Dermis blood vessel endothelial cell (primary cell): ENCODE data around the gene LAMTOR4. TPM values are rescaled to one million over a fixed set of nuclear protein-coding genes. Genes with fewer than 3 reads are reported as not detected.
"Not testable (repeated sequence)": the region's sequence is repeated elsewhere in the genome, so short reads cannot be mapped to it uniquely, and the experiment has no call there.

Experiments
- DNase-seq: peaks from one replicate; pipeline ENCODE4 v3.0.0; 2010
- total RNA-seq: library from RNA; depleted of rRNA; stranded (reverse); fragments of >200 nt; gene quantifications from 2 replicates; pipeline ENCODE4 v1.2.3, GENCODE V29; 2014

LAMTOR4 gene
- total RNA-seq, 1 donor from 2014 or later, result 133 TPM

DNA sequence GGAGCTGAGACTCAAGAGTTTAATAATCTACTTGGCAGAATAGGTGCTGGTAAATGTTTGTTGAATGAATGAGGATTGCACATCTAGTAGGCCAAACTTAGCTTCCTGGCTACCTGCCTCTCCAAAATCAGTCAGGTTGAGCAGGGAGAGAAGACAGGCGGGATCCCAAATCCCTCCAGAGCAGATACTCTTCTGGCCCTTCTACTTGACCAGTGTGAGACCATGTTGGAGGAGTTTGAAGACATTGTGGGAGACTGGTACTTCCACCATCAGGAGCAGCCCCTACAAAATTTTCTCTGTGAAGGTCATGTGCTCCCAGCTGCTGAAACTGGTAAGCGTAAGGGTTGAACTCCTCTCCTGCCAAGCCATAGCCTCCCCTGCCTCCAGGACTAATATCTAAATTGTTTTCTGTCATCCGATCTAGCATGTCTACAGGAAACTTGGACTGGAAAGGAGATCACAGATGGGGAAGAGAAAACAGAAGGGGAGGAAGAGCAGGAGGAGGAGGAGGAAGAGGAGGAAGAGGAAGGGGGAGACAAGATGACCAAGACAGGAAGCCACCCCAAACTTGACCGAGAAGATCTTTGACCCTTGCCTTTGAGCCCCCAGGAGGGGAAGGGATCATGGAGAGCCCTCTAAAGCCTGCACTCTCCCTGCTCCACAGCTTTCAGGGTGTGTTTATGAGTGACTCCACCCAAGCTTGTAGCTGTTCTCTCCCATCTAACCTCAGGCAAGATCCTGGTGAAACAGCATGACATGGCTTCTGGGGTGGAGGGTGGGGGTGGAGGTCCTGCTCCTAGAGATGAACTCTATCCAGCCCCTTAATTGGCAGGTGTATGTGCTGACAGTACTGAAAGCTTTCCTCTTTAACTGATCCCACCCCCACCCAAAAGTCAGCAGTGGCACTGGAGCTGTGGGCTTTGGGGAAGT lies 24.2 kb upstream of the LAMTOR4 start:
- DNase-seq, result no peak

DNA sequence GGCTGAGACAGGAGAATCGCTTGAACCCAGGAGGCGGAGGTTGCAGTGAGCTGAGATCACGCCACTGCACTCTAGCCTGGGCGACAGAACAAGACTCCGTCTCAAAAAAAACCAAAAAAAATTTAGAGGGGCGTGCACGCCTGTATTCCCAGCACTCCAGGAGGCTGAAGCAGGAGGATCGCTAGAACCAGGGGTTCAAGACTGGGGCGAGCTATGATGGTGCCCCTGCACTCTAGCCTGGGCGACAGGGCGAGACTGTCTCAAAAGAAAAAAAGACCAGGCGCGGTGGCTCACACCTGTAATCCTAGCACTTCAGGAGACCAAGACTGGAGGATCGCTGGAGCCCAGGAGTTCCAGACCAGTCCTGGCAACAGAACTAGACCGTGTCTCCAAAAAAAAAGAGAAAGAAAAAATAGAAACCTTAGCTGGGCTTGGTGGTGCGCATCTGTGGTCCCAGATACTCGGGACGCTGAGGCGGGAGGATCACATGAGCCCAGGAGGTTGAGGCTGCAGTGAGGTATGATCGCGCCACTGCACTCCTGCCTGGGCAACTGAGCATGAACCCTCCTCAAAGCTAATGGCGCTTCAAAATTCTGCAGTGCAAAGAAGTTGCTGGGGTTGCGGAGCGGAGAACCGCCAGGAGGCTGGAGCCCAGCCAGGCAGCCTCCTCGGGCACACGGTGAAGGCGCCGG lies 22.3 kb upstream of the LAMTOR4 start:
- no peak for DNase-seq

DNA sequence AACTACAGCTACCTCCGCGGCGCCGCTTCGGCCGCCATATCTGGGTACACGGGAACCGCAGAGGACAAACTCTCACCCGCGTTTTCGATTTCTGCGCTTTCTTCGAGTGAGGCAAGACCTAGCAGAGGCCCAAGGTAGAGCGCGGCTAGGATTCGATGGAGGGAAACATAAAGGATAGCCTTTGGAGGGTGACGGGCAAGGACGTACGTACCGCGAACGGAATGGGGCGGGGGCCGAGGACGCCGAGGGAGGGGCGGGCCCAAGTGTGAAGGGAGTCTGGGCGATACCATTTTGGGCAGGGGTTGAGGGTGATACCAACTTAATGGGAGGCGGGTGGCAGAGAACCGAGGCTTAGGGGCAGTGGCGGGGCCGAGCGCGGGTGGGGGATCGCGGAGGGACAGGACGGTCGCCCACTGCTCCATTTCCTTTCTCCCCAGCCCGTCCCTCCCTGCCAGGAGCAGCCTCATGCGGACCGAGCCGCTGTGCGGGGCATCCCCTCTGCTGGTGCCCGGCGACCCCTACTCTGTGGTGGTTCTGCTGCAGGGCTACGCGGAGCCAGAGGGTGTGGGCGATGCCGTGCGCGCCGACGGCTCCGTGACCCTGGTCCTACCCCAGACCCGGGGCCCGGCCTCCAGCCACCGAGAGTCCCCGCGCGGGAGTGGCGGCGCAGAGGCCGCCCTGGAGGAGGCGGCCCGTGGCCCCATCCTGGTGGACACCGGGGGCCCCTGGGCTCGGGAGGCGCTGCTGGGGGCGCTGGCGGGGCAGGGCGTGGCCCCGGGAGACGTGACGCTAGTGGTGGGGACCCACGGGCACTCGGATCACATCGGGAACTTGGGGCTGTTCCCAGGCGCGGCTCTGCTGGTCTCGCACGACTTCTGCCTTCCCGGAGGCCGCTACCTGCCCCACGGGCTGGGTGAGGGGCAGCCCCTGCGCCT lies 21.5 kb upstream of the LAMTOR4 start, which contains the start of gene MBLAC1:
Gene MBLAC1 (plus strand): TSS at position 37 of the 935 bp plus-strand sequence. CDS start 429 bp downstream, at position 466.
- DNase-seq, result peak; percentile 95

DNA sequence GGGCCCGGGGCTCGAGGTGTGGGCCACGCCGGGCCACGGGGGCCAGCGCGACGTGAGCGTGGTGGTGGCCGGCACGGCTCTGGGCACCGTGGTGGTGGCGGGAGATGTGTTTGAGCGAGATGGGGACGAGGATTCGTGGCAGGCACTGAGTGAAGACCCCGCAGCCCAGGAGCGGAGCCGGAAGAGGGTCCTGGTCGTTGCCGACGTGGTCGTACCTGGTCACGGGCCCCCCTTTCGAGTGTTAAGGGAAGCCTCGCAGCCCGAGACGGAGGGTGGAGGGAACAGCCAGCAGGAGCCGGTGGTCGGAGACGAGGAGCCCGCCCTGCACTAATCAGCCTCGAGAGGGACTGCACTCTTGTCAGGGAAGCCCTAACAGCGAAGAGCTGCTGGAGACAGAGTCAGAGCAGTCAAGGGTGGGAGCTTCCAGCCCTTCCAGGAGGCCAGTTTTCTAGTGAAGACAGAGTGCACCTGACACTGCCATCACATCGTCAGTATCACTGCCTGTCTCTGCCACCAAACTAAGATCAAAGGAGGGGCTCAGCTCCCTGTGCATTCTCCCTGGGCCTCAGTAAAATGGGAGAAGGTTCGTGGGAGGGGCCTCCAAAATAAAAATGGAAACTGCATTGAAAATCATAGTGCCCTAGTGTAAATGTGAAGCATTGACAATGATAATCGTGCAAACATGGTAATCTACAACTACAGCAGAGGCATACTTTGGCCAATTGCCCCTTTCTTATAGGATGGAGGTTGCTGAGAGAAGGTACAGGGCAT lies 20.7 kb upstream of the LAMTOR4 start:
- peak; percentile 33 for DNase-seq

DNA sequence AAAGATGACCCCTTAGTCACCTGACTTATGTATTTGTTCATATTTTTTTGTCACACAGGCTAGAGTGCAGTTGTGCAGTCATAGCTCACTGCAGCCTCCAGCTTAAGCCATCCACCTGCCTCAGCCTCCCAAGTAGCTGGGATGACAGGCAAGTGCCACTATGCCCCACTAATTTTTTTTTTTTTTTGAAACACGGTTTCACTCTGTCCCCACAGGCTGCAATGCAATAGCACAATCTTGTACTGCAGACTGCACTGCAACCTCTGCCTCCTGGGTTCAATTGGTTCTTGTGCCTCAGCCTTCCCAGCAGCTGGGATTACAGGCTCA lies 20.1 kb upstream of the LAMTOR4 start:
- DNase-seq, result no peak

DNA sequence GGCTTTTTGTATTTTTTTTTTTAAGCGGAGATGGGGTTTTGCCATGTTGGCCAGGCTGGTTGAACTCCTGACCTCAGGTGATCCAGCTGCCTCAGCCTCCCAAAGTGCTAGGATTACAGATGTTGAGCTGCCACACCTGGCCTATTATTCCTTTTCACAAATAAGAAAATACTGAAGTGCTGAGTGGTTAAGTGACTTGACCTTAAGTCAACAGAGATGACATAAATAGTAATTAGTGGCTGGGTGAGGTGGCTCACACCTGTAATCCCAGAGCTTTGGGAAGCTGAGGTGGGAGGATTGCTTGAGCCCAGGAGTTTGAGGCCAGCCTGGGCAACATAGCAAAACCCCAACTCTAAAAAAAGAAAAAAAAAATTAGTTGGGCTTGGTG lies 18.5 kb upstream of the LAMTOR4 start:
- not testable (repeated sequence) for DNase-seq

DNA sequence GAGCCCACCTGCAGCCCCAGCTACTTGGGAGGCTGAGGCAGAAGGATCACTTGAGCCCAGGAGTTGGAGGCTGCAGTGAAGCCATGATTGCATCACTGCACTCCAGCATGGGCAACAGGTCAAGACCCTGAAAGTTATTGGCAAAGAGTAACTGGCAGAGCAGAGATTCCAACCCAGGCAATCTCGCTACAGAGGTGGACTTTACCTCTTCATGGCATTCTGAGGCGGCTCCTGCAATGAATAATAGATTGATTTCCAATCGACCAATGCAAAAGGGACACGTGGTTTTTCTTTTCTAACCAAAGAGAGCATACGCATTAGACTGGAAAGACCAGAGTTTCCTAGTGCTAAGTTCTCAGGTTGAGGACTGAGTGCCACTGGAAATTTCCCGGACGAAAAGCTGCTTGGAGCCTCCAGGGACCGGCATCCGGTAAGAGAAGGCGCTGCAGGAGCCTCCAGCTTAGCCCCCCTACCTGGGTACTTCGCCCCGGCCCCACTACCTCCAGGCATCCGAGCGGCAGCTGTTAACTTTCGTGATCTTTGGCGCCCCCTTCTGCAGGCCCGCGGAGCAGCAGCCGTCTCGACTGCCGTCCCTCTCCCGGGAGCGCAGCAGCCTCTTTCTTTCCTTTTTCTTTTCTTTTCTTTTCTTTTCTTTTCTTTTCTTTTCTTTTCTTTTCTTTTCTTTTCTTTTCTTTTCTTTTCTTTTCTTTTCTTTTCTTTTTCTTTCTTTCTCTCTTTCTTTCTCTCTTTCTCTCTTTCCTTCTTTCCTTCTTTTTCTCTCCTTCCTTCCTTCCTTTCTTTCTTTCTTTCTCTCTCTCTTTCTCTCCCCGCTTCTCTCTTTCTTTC lies 17.9 kb upstream of the LAMTOR4 start:
- DNase-seq, result peak; percentile 73

DNA sequence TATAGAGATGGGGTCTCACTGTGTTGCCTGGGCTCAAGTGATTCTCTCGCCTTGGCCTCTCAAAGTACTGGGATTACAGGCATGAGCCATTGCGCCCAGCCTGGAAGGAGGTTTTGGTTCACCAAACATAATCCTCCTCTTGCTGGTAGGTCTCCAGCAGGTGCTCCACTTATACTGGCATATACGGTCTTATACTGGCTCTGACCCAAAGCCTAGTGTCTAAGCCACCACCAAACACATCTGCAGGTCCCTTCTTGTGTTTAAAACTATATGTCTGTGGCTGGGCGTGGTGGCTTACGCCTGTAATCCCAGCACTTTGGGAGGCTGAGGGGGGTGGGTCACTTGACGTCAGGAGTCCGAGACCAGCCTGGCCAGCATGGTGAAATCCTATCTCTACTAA lies 16.6 kb upstream of the LAMTOR4 start:
- no peak for DNase-seq

DNA sequence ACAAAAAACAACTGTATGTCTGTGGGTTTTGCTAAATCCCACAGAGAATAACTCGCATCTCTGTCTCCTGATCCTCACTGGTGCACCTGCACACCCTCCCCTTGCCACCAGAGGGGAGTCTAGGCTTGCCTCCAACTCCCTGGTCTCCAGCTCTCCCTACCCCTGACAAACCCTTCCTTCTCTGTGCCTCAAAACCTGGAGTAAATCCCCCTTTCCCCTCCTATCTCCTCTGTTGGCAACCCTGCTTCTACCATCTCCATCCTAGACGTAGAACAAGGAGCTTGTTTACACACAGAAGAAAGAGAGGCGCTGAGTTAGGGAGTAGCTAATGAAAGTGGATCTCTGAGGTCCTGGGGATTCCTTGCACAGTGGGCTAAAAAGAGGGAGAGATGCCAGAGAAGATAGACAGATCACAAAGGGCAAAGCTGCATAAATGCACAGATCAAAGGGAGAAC lies 16.0 kb upstream of the LAMTOR4 start:
- DNase-seq, result peak; percentile 83

DNA sequence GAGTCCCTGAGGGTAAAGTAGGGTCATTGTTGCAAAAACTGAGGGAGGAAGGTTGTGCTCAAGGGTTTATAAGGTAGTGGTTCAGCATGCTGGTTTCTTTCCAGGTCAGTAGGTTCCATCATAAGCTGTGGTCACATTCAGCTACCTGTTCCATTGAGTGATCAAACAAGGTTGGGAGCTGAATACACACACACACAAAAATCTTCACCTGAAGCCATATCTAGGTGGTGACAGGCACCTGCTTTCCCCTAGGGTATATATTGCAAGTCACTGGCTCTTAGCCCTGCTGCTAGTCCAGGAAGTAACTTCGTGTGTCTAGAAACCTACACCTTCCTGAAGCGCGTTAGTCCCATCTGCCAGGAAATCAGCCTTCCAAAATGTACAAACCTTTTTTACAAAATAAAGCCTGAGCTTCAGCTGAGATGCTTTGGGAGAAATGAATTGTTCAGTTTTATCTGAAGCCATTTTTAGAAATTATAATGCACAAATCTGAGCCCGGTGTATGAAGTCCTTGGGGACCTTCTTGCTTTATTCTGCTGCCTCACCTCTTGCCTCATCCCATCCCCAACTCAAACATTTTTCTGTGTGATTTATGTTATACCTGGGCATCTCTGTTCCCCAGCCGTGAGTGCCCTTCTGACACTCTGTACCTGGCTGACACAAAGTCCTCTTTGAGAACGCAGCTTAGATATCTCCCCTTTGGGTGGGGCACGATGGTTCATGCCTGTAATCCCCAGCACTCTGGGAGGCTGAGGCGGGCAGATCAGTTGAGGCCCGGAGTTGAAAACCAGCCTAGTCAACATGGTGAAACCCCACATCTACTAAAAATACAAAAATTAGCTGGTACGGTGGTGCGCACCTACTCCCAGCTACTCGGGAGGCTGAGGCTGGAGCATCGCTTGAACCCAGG lies 10.6 kb upstream of the LAMTOR4 start:
- DNase-seq, result no peak

DNA sequence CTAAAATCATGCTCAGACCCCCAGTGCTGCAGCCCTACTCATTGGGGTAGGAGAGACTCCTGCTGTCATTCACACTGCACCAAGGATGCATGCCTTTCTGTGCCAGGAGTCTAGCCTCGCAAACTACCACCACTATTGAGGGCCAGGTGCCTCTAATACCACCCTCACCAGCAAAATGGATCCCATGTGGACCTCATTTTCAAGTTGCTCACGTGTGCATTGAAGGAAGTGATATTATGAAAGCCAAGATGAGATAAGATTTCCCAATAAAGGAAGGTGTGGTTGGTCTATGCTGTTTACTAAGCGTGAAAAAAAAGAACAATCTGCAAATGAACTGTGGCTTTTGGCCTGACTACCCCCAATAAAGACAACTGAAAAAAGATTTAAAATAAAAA lies 7.2 kb upstream of the LAMTOR4 start:
- no peak for DNase-seq

DNA sequence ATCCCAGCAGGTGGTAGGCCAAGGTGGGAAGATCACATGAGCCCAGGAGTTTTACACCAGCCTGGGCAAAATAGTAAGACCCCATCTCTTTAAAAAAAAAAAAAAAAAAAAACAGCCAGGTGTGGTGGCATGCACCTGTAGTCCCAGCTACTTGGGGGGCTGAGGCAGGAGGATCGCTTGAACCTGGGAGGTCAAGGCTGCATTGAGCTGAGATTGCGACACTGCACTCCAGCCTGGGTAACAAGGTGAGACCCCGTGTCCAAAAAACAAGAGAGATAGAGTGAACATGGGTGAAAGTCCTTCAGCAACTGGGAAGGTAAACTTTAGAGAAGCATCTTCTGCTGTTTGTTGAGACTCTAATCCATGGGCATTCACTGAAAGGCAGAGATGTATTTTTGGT lies 6.3 kb upstream of the LAMTOR4 start:
- DNase-seq, result no peak

DNA sequence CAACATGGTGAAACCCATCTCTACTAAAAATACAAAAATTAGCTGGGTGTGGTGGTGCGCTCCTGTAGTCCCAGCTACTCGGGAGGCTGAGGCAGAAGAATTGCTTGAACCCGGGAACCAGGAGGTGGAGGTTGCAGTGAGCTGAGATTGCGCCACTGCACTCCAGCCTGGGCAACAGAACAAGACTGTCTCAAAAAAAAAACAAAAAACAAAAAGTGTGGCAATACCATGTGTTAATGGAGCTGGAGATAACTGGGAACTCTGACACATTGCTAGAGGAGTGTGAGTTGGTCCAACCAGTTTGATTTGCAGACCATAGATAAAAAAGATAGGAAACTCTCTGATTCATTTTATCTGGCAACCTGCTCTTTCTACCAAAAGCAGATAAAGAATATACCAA lies 2.4 kb upstream of the LAMTOR4 start:
- not testable (repeated sequence) for DNase-seq

DNA sequence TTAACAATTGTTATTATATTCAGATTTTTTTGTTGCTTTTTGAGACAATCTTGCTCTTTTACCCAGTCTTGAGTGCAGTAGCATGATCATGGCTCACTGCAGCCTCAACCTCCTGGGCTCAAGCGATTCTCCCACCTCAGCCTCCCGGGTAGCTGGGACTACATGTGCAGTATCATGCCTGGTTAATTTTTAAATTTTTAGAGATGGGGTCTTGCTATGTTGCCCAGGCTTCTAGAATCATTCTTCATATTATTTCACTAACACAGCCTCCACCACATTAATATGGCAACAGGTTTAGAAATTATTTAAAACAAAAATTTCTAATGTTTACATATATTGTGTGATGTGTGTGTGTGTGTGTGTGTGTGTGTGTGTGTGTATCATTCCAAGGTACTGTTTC lies 1.4 kb upstream of the LAMTOR4 start:
- no peak for DNase-seq

DNA sequence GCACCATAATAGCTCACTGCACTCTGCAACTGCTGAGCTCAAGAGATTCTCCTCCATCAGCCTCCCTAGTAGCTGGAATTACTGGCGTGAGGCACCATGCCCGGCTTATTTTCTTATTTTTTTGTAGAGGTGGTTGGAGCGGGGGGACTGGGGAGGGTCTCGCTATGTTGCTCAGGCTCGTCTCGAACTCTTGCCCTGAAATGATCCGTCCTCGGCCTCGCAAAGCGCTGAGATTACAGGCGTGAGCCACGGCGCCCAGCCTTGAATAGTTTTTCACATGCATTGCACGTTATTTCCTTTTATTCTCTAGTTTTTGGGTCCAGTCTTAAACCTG lies 526 bp upstream of the LAMTOR4 start:
- no peak for DNase-seq

DNA sequence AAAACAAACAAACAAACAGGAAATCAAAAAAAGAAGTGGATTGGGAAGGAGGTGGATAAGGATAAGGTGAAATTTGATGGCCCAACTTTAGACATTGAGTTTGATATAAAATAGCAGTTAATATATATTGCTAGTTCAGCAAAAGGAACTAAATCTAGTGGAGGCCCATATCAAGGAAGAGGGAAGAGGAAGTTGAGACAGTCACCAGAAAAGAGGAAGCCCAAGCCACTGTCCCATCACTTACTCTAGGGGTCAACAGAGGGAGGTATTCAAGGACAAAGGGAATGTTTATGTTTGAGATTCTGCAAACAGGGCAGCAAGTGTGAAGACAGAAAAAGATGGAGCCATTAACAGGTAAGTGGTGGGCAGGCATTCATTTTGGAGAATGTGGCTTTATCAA lies 3.7 kb downstream of the LAMTOR4 start:
- DNase-seq, result no peak

DNA sequence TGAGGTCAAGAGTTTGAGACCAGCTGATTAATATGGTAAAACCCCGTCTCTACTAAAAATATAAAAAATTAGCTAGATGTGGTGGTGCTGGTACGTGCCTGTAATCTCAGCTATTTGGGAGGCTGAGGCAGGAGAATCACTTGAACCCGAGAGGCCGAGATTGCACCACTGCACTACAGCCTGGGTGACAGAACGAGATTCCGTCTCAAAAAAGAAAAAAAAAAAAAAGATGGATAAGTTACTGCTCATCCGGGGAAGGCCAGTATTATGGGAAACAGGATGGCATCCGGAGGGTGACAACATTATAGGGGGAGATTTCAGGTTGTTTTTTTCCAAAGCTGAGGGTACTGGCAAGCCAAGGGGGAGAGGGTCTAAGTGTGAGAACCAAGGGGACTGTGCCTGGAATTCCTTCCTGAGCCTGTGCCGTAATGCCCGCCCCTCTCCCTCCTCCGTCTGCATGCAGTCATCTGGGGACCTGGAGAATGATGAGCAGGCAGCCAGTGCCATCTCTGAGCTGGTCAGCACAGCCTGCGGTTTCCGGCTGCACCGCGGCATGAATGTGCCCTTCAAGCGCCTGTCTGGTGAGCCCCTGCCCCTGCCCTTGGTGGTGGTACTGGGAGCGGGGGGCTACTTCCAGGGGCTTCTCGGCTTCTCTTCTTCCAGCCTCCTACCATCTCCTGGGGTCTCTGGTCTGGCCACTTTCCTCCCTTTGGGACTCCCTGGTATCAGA lies 4.4 kb downstream of the LAMTOR4 start:
- DNase-seq, result no peak

DNA sequence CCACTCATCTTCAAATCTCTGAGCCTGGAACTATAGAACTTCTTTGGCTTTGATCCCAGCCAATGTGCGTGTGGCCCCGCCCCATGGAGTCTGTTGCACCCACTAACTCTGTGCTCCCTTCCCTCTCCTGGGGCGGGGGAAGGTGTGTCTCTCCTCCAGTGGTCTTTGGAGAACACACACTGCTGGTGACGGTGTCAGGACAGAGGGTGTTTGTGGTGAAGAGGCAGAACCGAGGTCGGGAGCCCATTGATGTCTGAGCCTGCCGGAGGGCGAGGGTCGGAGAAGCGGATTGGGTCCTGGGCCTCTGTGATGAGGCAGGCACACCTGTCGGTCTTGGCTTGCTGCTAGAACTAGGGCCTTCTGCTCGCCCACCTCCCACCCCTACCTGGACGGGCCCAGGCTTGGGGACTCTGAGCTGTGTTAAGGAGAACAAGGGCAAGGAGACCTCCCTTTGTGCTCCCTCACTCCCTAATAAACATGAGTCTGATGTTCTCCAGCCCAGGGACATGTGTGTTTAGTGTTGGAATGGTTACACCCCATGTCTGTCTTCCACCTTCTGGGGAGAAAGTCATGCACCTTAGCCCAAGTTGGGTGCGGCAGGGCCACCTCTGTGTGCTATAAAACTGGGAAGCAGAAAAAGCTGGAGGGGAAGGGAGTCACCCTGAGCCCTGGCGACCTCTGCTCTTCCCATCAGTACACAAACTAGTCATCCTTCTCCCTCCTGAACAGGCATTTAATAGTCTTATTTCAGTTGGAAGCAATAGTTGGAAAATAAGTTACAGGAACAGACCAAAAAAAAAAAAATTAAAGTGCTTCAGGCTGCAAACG lies 5.2 kb downstream of the LAMTOR4 start:
- no peak for DNase-seq
